GM23338 (cell line): ENCODE measurements around the gene ZC3H6. TPM values are rescaled to one million over a fixed set of nuclear protein-coding genes. Genes with fewer than 3 reads are reported as not detected.

Experiments used
- ATAC-seq: fragments of 200-7000 bp; cut with Tn5 transposase; 3 replicates; pipeline ENCODE4 v1.9.1; 2020
- DNase-seq: peaks from one replicate; pipeline ENCODE4 v3.0.0-alpha.2; 2015; ENCODE audit warnings: low spot score
- H2AFZ ChIP-seq: fragments of 200-600 bp; sonication (generic); 2 replicates; pipeline ENCODE4 v1.8.0; 2016; ENCODE audit warnings: antibody characterized with exemption, mild to moderate bottlenecking, moderate library complexity
- H3F3A ChIP-seq: fragments of 200-600 bp; sonication (generic); replicated peaks from 2 replicates; pipeline ENCODE4 v1.8.0; 2017; ENCODE audit warnings: antibody characterized with exemption, mixed run types, low read depth
- H3K27ac ChIP-seq: fragments of 200-600 bp; sonication (generic); 2 replicates; pipeline ENCODE4 v1.6.1; 2016; ENCODE audit warnings: low read depth
- H3K27me3 ChIP-seq: fragments of 200-600 bp; sonication (generic); 2 replicates; pipeline ENCODE4 v1.8.0; 2016; ENCODE audit warnings: mild to moderate bottlenecking, mixed run types, moderate library complexity; ENCODE audit not compliant: insufficient read depth
- H3K36me3 ChIP-seq: fragments of 200-600 bp; sonication (generic); 2 replicates; pipeline ENCODE4 v1.8.0; 2016; ENCODE audit warnings: mild to moderate bottlenecking; ENCODE audit not compliant: insufficient read depth
- H3K4me1 ChIP-seq: fragments of 200-600 bp; sonication (generic); 2 replicates; pipeline ENCODE4 v1.8.0; 2016; ENCODE audit warnings: mild to moderate bottlenecking, moderate library complexity; ENCODE audit not compliant: insufficient read depth
- H3K4me2 ChIP-seq: fragments of 200-600 bp; sonication (generic); 2 replicates; pipeline ENCODE4 v1.7.1; 2017; ENCODE audit warnings: mixed run types
- H3K4me3 ChIP-seq: fragments of 200-600 bp; sonication (generic); 2 replicates; pipeline ENCODE4 v1.6.1; 2016; ENCODE audit warnings: mixed run types
- H3K79me2 ChIP-seq: fragments of 200-600 bp; sonication (generic); replicated peaks from 2 replicates; pipeline ENCODE4 v1.8.0; 2017; ENCODE audit warnings: mild to moderate bottlenecking; ENCODE audit not compliant: insufficient read depth
- H3K9me2 ChIP-seq: fragments of 200-600 bp; sonication (generic); 2 replicates; pipeline ENCODE4 v1.8.0; 2017; ENCODE audit not compliant: insufficient read depth
- H4K20me1 ChIP-seq: fragments of 200-600 bp; sonication (generic); replicated peaks from 2 replicates; pipeline ENCODE4 v1.8.0; 2017; ENCODE audit warnings: mild to moderate bottlenecking; ENCODE audit not compliant: insufficient read depth
- H3K27ac Mint-ChIP-seq: 2 replicates; pipeline ENCODE4 v1.8.0; 2020; ENCODE audit warnings: inconsistent platforms, mild to moderate bottlenecking, moderate library complexity, mixed read lengths
- H3K27me3 Mint-ChIP-seq: 3 replicates; pipeline ENCODE4 v1.8.0; 2022; ENCODE audit warnings: low read depth, mild to moderate bottlenecking, moderate library complexity, mixed read lengths, inconsistent platforms; ENCODE audit not compliant: insufficient read depth, poor library complexity
- H3K36me3 Mint-ChIP-seq: 3 replicates; pipeline ENCODE4 v1.8.0; 2021; ENCODE audit warnings: low read depth, mild to moderate bottlenecking, inconsistent platforms, moderate library complexity, mixed read lengths
- H3K4me1 Mint-ChIP-seq: 3 replicates; pipeline ENCODE4 v1.8.0; 2020; ENCODE audit warnings: mild to moderate bottlenecking, inconsistent platforms, mixed read lengths
- H3K4me3 Mint-ChIP-seq: 3 replicates; pipeline ENCODE4 v1.8.0; 2021; ENCODE audit warnings: moderate library complexity, mild to moderate bottlenecking, inconsistent platforms, mixed read lengths
- H3K9me3 Mint-ChIP-seq: 3 replicates; pipeline ENCODE4 v1.8.0; 2020; ENCODE audit warnings: moderate library complexity, mild to moderate bottlenecking, inconsistent platforms, mixed read lengths
- CREB1 ChIP-seq: fragments of 250-450 bp; sonication (Bioruptor Pico); IDR thresholded peaks from 2 replicates; pipeline ENCODE4 v1.5.0; 2020; ENCODE audit warnings: low read depth, mild to moderate bottlenecking, moderate library complexity
- CTCF ChIP-seq, 2 experiments: fragments of 200-600 bp in 1 of 2; sonication (generic) in 1 of 2; conservative IDR thresholded peaks; 2 replicates each; pipeline versions ENCODE4 v1.5.1 to v1.6.1; 2016 to 2017; ENCODE audit warnings: antibody characterized with exemption in 2 of 2, low read depth in 2 of 2, mild to moderate bottlenecking in 2 of 2, moderate library complexity in 1 of 2
- ETS1 ChIP-seq: IDR thresholded peaks from 2 replicates; pipeline ENCODE4 v1.6.1; 2016; ENCODE audit warnings: antibody characterized with exemption
- EZH2 ChIP-seq: fragments of 200-600 bp; sonication (generic); IDR thresholded peaks from one replicate; pipeline ENCODE4 v1.8.0; 2017; ENCODE audit warnings: antibody characterized with exemption, mild to moderate bottlenecking, low read depth; ENCODE audit not compliant: unreplicated experiment
- EZH2phosphoT487 ChIP-seq: fragments of 200-600 bp; sonication (generic); IDR thresholded peaks from one replicate; pipeline ENCODE4 v1.8.1; 2018; ENCODE audit warnings: antibody characterized with exemption; ENCODE audit not compliant: unreplicated experiment
- JUNB ChIP-seq: IDR thresholded peaks from one replicate; pipeline ENCODE4 v1.6.1; 2016; ENCODE audit warnings: antibody characterized with exemption; ENCODE audit not compliant: unreplicated experiment
- NANOG ChIP-seq: IDR thresholded peaks from 2 replicates; pipeline ENCODE4 v1.6.1; 2016; ENCODE audit warnings: antibody characterized with exemption, borderline replicate concordance
- STAT1 ChIP-seq: IDR thresholded peaks from one replicate; pipeline ENCODE4 v1.6.1; 2016; ENCODE audit warnings: antibody characterized with exemption; ENCODE audit not compliant: unreplicated experiment
- ZNF114 ChIP-seq: fragments of 250-450 bp; sonication (Bioruptor Pico); IDR thresholded peaks from 2 replicates; pipeline ENCODE4 v1.5.0; 2020; ENCODE audit warnings: mild to moderate bottlenecking, moderate library complexity
- ZNF331 ChIP-seq: fragments of 250-450 bp; sonication (Bioruptor Pico); IDR thresholded peaks from 2 replicates; pipeline ENCODE4 v1.5.0; 2020; ENCODE audit warnings: low read depth, mild to moderate bottlenecking, moderate library complexity
- ZNF462 ChIP-seq: fragments of 250-450 bp; sonication (Bioruptor Pico); IDR thresholded peaks from 2 replicates; pipeline ENCODE4 v1.5.0; 2020; ENCODE audit warnings: mild to moderate bottlenecking, moderate library complexity
- polyA plus RNA-seq: library from polyadenylated mRNA; unstranded; fragments of >200 nt; fragmentation: Nextera tagmentation; extraction: Ambion mirVana; gene quantifications from 2 replicates; pipeline ENCODE4 v1.2.1, GENCODE V29; 2016
- total RNA-seq: library from RNA; depleted of rRNA; stranded (reverse); fragments of >200 nt; shearing (Covaris generic); gene quantifications from 2 replicates; pipeline ENCODE4 v1.2.3, GENCODE V29; 2014

Gene ZC3H6
- total and polyA plus RNA-seq, 2 experiments from 2014 or later = 4.9 to 8.0 TPM

- no peaks in the 10 kb centered on the region for H3F3A ChIP-seq
- TF ChIP-seq CREB1 (CRISPR knock-in tag) = no peak
- TF ChIP-seq JUNB = no peak
- H3K9me2 ChIP-seq = no peaks in the 10 kb centered on the region
- H3K4me1 ChIP-seq = no peaks in the 10 kb centered on the region
- no peak overlapping the region for H2AFZ ChIP-seq
- H3K9me3 Mint-ChIP-seq = no peaks in the 10 kb centered on the region
- peaks cover 3% of the 10 kb centered on the region; the same call in 2 of the 3 replicates for H3K4me1 Mint-ChIP-seq
- no peaks in the 10 kb centered on the region for H4K20me1 ChIP-seq
- H3K4me3 ChIP-seq = no peak overlapping the region
- H3K27me3 Mint-ChIP-seq = peaks cover 2% of the 10 kb centered on the region
- ATAC-seq (no peak), DNase-seq (no peak)
- no peak overlapping the region for H3K4me2 ChIP-seq
- no peak overlapping the region for H3K27ac ChIP-seq
- H3K27ac Mint-ChIP-seq = no peak overlapping the region
- no peaks in the 10 kb centered on the region for H3K27me3 ChIP-seq
- H3K4me3 Mint-ChIP-seq = no peak overlapping the region
- H3K36me3 ChIP-seq = no peaks in the 10 kb centered on the region
- no peaks in the 10 kb centered on the region for H3K79me2 ChIP-seq
- H3K36me3 Mint-ChIP-seq = peaks cover 6% of the 10 kb centered on the region; the same call in 1 of the 3 replicates
These were observed 29.7 kb downstream of the ZC3H6 start for GRCh38 chr2:112305132-112305531.

GRCh38 chr2:112310906-112311305 lies 35.5 kb downstream of the ZC3H6 start:
- H3K79me2 ChIP-seq = no peaks in the 10 kb centered on the region
- H3K27ac ChIP-seq = no peak overlapping the region
- no peak for DNase-seq
- H3K4me3 ChIP-seq = no peak overlapping the region
- no peaks in the 10 kb centered on the region for H3K36me3 Mint-ChIP-seq
- no peak overlapping the region for H2AFZ ChIP-seq
- no peaks in the 10 kb centered on the region for H3F3A ChIP-seq
- H3K36me3 ChIP-seq = no peaks in the 10 kb centered on the region
- no peaks in the 10 kb centered on the region for H3K9me3 Mint-ChIP-seq
- no peaks in the 10 kb centered on the region for H3K27me3 Mint-ChIP-seq
- H3K4me2 ChIP-seq = no peak overlapping the region
- no peaks in the 10 kb centered on the region for H4K20me1 ChIP-seq
- no peaks in the 10 kb centered on the region for H3K4me1 Mint-ChIP-seq
- no peaks in the 10 kb centered on the region for H3K27me3 ChIP-seq
- H3K27ac Mint-ChIP-seq = no peak overlapping the region
- H3K9me2 ChIP-seq = no peaks in the 10 kb centered on the region
- no peaks in the 10 kb centered on the region for H3K4me1 ChIP-seq
- H3K4me3 Mint-ChIP-seq = no peak overlapping the region
- peak; percentile 39 for ATAC-seq
- TF ChIP-seq ZNF114 (CRISPR knock-in tag) (no peak), CREB1 (CRISPR knock-in tag) (no peak), EZH2 (no peak), STAT1 (no peak), NANOG (no peak), JUNB (no peak), EZH2phosphoT487 (no peak), ZNF462 (CRISPR knock-in tag) (no peak), ETS1 (no peak), ZNF331 (CRISPR knock-in tag) (no peak), CTCF (conservative IDR thresholded peaks at IDR 0.05; ENCODE audit: low read depth in 2 of 2) (no peak)
